IMR-90 (cell line): Measurements from ENCODE around the gene PEX10. TPM values are rescaled to one million over a fixed set of nuclear protein-coding genes. Genes with fewer than 3 reads are reported as not detected.
A peak's percentile ranks its signal among the peaks of the same experiment; 100 is the strongest.

ENCODE experiments used
- ATAC-seq: fragments of 200-7000 bp; cut with Tn5 transposase; 2 replicates; pipeline ENCODE4 v1.9.1; 2020; ENCODE audit warnings: low read depth, mild to moderate bottlenecking, moderate library complexity
- BruUV-seq: library from RNA; stranded (reverse); fragments of 400-500 nt; replicated peaks from 2 replicates; lab custom pipeline; 2021; lab: Mats Ljungman, UMichigan
- CTCF ChIA-PET: fragments of 300-600 bp; formaldehyde crosslinking; extraction: SDS; loops from one replicate; lab custom pipeline; 2021; ENCODE audit warnings: antibody characterized with exemption; lab: Yijun Ruan, JAX
- POLR2A ChIA-PET: fragments of 300-600 bp; sonication (Branson Sonifier 250); formaldehyde crosslinking; loops from one replicate; lab custom pipeline; 2022; ENCODE audit warnings: antibody characterized with exemption; ENCODE audit not compliant: unreplicated experiment; lab: Charles Lee
- DNase-seq: peaks from one replicate; pipeline ENCODE4 v3.0.0; 2013
- H2AFZ ChIP-seq: replicated peaks from 2 replicates; pipeline ENCODE3; 2013; ENCODE audit warnings: low read length, mild to moderate bottlenecking; ENCODE audit not compliant: poor library complexity
- H2AK5ac ChIP-seq: 2 replicates; pipeline ENCODE4 v1.6.1; 2013; ENCODE audit warnings: low read depth, low read length, inconsistent platforms
- H2AK9ac ChIP-seq: replicated peaks from 2 replicates; pipeline ENCODE3; 2013; ENCODE audit warnings: mild to moderate bottlenecking, low read depth, low read length, moderate library complexity; ENCODE audit not compliant: poor library complexity
- H2BK120ac ChIP-seq: 2 replicates; pipeline ENCODE4 v1.6.1; 2013; ENCODE audit warnings: low read depth, low read length, inconsistent platforms
- H2BK15ac ChIP-seq: 3 replicates; pipeline ENCODE4 v1.6.1; 2013; ENCODE audit warnings: low read depth, low read length, inconsistent platforms
- H2BK20ac ChIP-seq: 2 replicates; pipeline ENCODE4 v1.6.1; 2013; ENCODE audit warnings: low read depth, mild to moderate bottlenecking, inconsistent platforms, low read length, moderate library complexity
- H2BK5ac ChIP-seq: 2 replicates; pipeline ENCODE4 v1.6.1; 2013; ENCODE audit warnings: mild to moderate bottlenecking, low read depth, low read length, inconsistent platforms; ENCODE audit not compliant: poor library complexity, severe bottlenecking
- H3K14ac ChIP-seq: replicated peaks from 2 replicates; pipeline ENCODE4 v1.6.1; 2013; ENCODE audit warnings: low read depth, low read length, inconsistent platforms
- H3K18ac ChIP-seq: 2 replicates; pipeline ENCODE4 v1.6.1; 2013; ENCODE audit warnings: low read depth, low read length, control low read depth
- H3K23ac ChIP-seq: 2 replicates; pipeline ENCODE4 v1.6.1; 2013; ENCODE audit warnings: low read depth, low read length, inconsistent platforms
- H3K27ac ChIP-seq: 2 replicates; pipeline ENCODE4 v1.5.1; 2013; ENCODE audit warnings: mild to moderate bottlenecking, control low read depth, low read length; ENCODE audit not compliant: insufficient read depth
- H3K27me3 ChIP-seq: 2 replicates; pipeline ENCODE4 v1.6.1; 2013; ENCODE audit warnings: low read length; ENCODE audit not compliant: control insufficient read depth, insufficient read depth
- H3K36me3 ChIP-seq: 2 replicates; pipeline ENCODE4 v1.6.1; 2013; ENCODE audit warnings: low read length, mixed read lengths; ENCODE audit not compliant: control insufficient read depth, insufficient read depth
- H3K4ac ChIP-seq: 2 replicates; pipeline ENCODE4 v1.6.1; 2013; ENCODE audit warnings: low read depth, low read length, inconsistent platforms
- H3K4me1 ChIP-seq: 2 replicates; pipeline ENCODE4 v1.6.1; 2013; ENCODE audit warnings: low read length, mixed read lengths; ENCODE audit not compliant: control insufficient read depth, insufficient read depth
- H3K4me2 ChIP-seq: 2 replicates; pipeline ENCODE4 v1.6.1; 2013; ENCODE audit warnings: low read depth, mild to moderate bottlenecking, control low read depth, low read length, moderate library complexity
- H3K4me3 ChIP-seq: 2 replicates; pipeline ENCODE4 v1.5.1; 2013; ENCODE audit warnings: low read depth, mild to moderate bottlenecking, control low read depth, low read length, moderate library complexity; ENCODE audit not compliant: insufficient read depth
- H3K56ac ChIP-seq: 2 replicates; pipeline ENCODE4 v1.6.1; 2013; ENCODE audit warnings: low read length, inconsistent platforms; ENCODE audit not compliant: insufficient read depth; ENCODE audit errors: extremely low read depth
- H3K79me1 ChIP-seq, 2 experiments: 2 replicates each; pipeline ENCODE4 v1.6.1; 2013; ENCODE audit warnings: low read length in 2 of 2, inconsistent platforms in 1 of 2, low read depth in 1 of 2
- H3K9ac ChIP-seq: 2 replicates; pipeline ENCODE4 v1.6.1; 2013; ENCODE audit warnings: low read depth, low read length, control low read depth
- H3K9me1 ChIP-seq: 2 replicates; pipeline ENCODE4 v1.6.1; 2013; ENCODE audit warnings: low read length, inconsistent platforms; ENCODE audit not compliant: insufficient read depth
- H3K9me3 ChIP-seq: 2 replicates; pipeline ENCODE4 v1.6.1; 2013; ENCODE audit warnings: low read length; ENCODE audit not compliant: control insufficient read depth, insufficient read depth
- H4K20me1 ChIP-seq: 2 replicates; pipeline ENCODE4 v1.6.1; 2013; ENCODE audit warnings: low read length, inconsistent platforms; ENCODE audit not compliant: insufficient read depth
- H4K5ac ChIP-seq: 2 replicates; pipeline ENCODE4 v1.6.1; 2013; ENCODE audit warnings: mild to moderate bottlenecking, low read depth, low read length, control low read depth
- H4K8ac ChIP-seq, 2 experiments: 2 replicates each; pipeline ENCODE4 v1.6.1; 2013; ENCODE audit warnings: low read depth in 2 of 2, low read length in 2 of 2, control low read depth in 1 of 2, inconsistent platforms in 1 of 2
- H4K91ac ChIP-seq: 2 replicates; pipeline ENCODE4 v1.6.1; 2013; ENCODE audit warnings: low read depth, low read length, inconsistent platforms; ENCODE audit not compliant: insufficient read depth
- CHD1 ChIP-seq: IDR thresholded peaks from 2 replicates; pipeline ENCODE4 v1.6.1; 2012; ENCODE audit warnings: low read depth, low read length, improper control_type of control experiment
- ELK1 ChIP-seq: fragments of 150-350 bp; IDR thresholded peaks from 2 replicates; pipeline ENCODE4 v1.6.1; 2016; ENCODE audit warnings: low read depth, mild to moderate bottlenecking, low read length, moderate library complexity, borderline replicate concordance
- RFX5 ChIP-seq: IDR thresholded peaks from 2 replicates; pipeline ENCODE4 v1.8.0; 2012; ENCODE audit warnings: low read depth, mild to moderate bottlenecking, low read length, moderate library complexity
- SMC3 ChIP-seq: fragments of 150-350 bp; IDR thresholded peaks from 2 replicates; pipeline ENCODE4 v1.6.1; 2016; ENCODE audit warnings: low read depth, mild to moderate bottlenecking, antibody characterized with exemption, low read length, moderate library complexity
- WGBS, 2 experiments: methylation state at CpG; one replicate each; pipeline versions ENCODE4 v1.1.5 to v1.1.7; 2013; ENCODE audit warnings: missing lambda C conversion rate in 2 of 2; ENCODE audit not compliant: insufficient read length in 1 of 2; ENCODE audit errors: extremely low coverage in 2 of 2; 5-methylcytosine and 5-hydroxymethylcytosine counted together
- dilution Hi-C: fragments of 300-500 bp; cut with HindIII; formaldehyde crosslinking; loops from one replicate; pipeline ENCODE4 v1.14.3; 2018; ENCODE audit warnings: low sequenced_read_pairs; ENCODE audit not compliant: unreplicated experiment
- in situ Hi-C: fragments of 300-500 bp; cut with MboI; formaldehyde crosslinking; loops from 3 replicates; pipeline ENCODE4 v1.14.3; 2019; ENCODE audit warnings: low sequenced_read_pairs, inconsistent platforms, mixed read lengths
- intact Hi-C: fragments of 100-400 bp; cut with micrococcal nuclease; formaldehyde crosslinking; loops from 2 replicates; pipeline ENCODE4 v1.10.0; 2022
- polyA plus RNA-seq, 3 experiments: library from polyadenylated mRNA; depleted of rRNA; stranded (reverse); fragments of >200 nt; gene quantifications; 2 replicates each; pipeline ENCODE4 v1.2.3, GENCODE V29; 2012; ENCODE audit warnings: low replicate concordance in 1 of 3
- total RNA-seq: library from RNA; depleted of rRNA; stranded (reverse); fragments of >200 nt; gene quantifications from 2 replicates; pipeline ENCODE4 v1.2.3, GENCODE V29; 2012

Gene PEX10
- total and polyA plus RNA-seq, 2 of the 4 experiments (the other 2 are of a cell fraction): 16.9 to 19.7 TPM

DNA sequence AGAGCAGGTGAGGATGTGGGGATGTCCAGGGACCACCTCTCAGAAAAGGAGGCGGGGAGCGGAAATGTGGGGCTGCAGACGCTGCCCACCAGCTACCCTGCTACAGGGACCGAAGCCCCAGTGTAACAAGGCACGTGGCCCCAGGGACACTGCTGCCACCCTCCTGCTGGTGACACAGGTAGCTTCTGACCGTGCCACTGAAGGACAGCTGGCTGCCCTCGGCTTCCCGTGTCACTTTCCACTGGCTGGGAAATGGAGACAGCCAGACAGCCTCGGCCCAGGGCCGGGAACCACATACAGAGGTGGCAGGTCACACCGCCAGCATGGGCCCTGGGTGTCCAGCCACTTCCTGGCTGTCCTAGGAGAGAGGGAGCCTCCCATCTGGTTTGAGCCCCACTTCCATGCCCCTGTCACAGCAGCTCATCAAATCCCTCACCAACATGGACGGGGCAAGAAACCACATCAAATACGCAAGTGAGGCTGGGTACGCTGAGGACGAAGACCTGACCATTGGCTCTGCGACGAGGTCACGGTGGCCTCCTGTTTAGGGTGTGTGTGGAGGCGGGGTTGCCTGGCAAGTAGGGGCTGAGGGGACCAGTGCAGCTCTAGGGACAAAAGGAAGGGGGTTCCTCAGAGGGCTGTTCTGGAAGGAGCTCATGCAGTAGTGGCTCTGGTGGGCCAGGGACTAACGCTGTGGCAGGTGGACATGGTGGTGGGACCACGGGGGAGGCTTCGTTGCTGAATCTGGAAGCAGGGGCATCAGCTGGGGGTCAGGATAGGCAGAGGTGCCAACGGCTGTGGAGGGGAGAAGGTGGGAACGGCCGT, 5.0 kb downstream of the PEX10 start:
- no peak overlapping the region for H2BK20ac ChIP-seq
- no peak overlapping the region for H3K4me3 ChIP-seq
- no peaks in the 10 kb centered on the region for H3K9me1 ChIP-seq
- 0 out of 2 replicates have a peak, but pooled peaks cover 14% of the 10 kb centered on the region for H4K20me1 ChIP-seq
- dilution Hi-C loops: no loop called here
- H2AK5ac ChIP-seq: no peak overlapping the region
- H4K91ac ChIP-seq: no peak overlapping the region
- H3K36me3 ChIP-seq: peaks cover 56% of the 10 kb centered on the region
- H3K9ac ChIP-seq: no peak overlapping the region
- no peak overlapping the region for H3K27ac ChIP-seq
- H3K14ac ChIP-seq: no peak overlapping the region
- H3K18ac ChIP-seq: no peak overlapping the region
- H3K79me1 ChIP-seq: peaks cover 14 to 45% of the 10 kb centered on the region in 2 experiments
- no peak overlapping the region for H3K4ac ChIP-seq
- WGBS, 2 experiments: 99% methylated on average over 13 of the region's 25 CpGs; no CpG with 5 or more reads in 1 of the 2 experiments
- no peak overlapping the region for H2BK15ac ChIP-seq
- H3K4me2 ChIP-seq: no peak overlapping the region
- H3K4me1 ChIP-seq: peaks cover 11% of the 10 kb centered on the region
- no peaks in the 10 kb centered on the region for H3K27me3 ChIP-seq
- TF ChIP-seq SMC3 (no peak), RFX5 (no peak), ELK1 (no peak), CHD1 (no peak)
- ATAC-seq: no peak
- intact Hi-C loops: no loop called here
- H2AK9ac ChIP-seq: peak overlapping the region; percentile 28
- no peak overlapping the region for H2BK5ac ChIP-seq
- no peak overlapping the region for H3K56ac ChIP-seq
- no peak overlapping the region for H2AFZ ChIP-seq
- DNase-seq: no peak
- ChIA-PET POLR2A (interaction anchor here (0.5 kb wide), 1 partner anchor 213 kb away, joined by 3 read pairs; the partner anchor contains the start of gene FAAP20), CTCF (interaction anchor here (0.9 kb wide), 1 partner anchor 11 kb away, joined by 3 read pairs; no protein-coding TSS in a partner anchor)
- H4K8ac ChIP-seq: no peak overlapping the region
- no peak overlapping the region for H4K5ac ChIP-seq
- no peak overlapping the region for H3K23ac ChIP-seq
- in situ Hi-C loops: loop anchor here (25.0 kb wide), 1 partner anchor 905 kb away; no protein-coding TSS in a partner anchor
- no TSS peak for BruUV-seq
- no peaks in the 10 kb centered on the region for H3K9me3 ChIP-seq
- H2BK120ac ChIP-seq: no peak overlapping the region
